Stimulated activated CD4-positive, alpha-beta T cell treated with anti-CD3 and anti-CD28 coated beads, Interleukin-15, amount 100 ng/mL, for 48 hours (primary cell): Measurements from ENCODE around the gene CD1E.
"Not testable (repeated sequence)": the region's sequence is repeated elsewhere in the genome, so short reads cannot be mapped to it uniquely, and the experiment has no call there.

Experiments
- DNase-seq, 2 donors: peaks; one replicate each; pipeline ENCODE4 v3.0.0-alpha.2; 2020; ENCODE audit warnings: low read depth in 2 of 2

The CD1E gene

GRCh38 chr1:158362482-158362881 lies 8.8 kb downstream of the CD1E start:
- DNase-seq, result no peak

GRCh38 chr1:158362941-158363340 lies 9.2 kb downstream of the CD1E start:
- no peak for DNase-seq

GRCh38 chr1:158366783-158367182 lies 13.1 kb downstream of the CD1E start:
- no peak for DNase-seq

GRCh38 chr1:158371188-158371953 lies 17.7 kb downstream of the CD1E start:
- peak; percentile 21 to 44 for DNase-seq

GRCh38 chr1:158374101-158374500 lies 20.4 kb downstream of the CD1E start:
- DNase-seq, result not testable (repeated sequence)

GRCh38 chr1:158374860-158375259 lies 21.2 kb downstream of the CD1E start:
- no peak for DNase-seq

GRCh38 chr1:158390331-158390730 lies 36.6 kb downstream of the CD1E start:
- DNase-seq, result no peak

- no peak for DNase-seq
Observed at GRCh38 chr1:158391099-158391498, 37.4 kb downstream of the CD1E start.

- DNase-seq, result no peak
Observed at GRCh38 chr1:158393476-158393875, 39.8 kb downstream of the CD1E start.

- no peak for DNase-seq
Observed at GRCh38 chr1:158396646-158397045, 43.0 kb downstream of the CD1E start.

- DNase-seq, result no peak
Observed at GRCh38 chr1:158398818-158399514, 45.3 kb downstream of the CD1E start, which contains the start of gene OR10T2. OR10T2 (minus strand) TSS chr1:158399466; CDS start chr1:158399466, 0 bp downstream.

- no peak for DNase-seq
Observed at GRCh38 chr1:158400871-158401270, 47.2 kb downstream of the CD1E start.

GRCh38 chr1:158407092-158407491 lies 53.4 kb downstream of the CD1E start:
- no peak for DNase-seq
